HEK293T (cell line): ENCODE measurements around the gene HOXC5.

Experiments
- ARNT ChIP-seq: fragments of 450-650 bp; IDR thresholded peaks from 2 replicates; pipeline ENCODE4 v1.6.1; 2017; ENCODE audit warnings: mild to moderate bottlenecking
- BHLHE40 ChIP-seq: fragments of 450-650 bp; IDR thresholded peaks from 2 replicates; pipeline ENCODE4 v1.6.1; 2016; ENCODE audit warnings: mild to moderate bottlenecking, moderate library complexity, borderline replicate concordance
- CTBP1 ChIP-seq: fragments of 450-650 bp; IDR thresholded peaks from 2 replicates; pipeline ENCODE4 v1.6.1; 2016; ENCODE audit warnings: borderline replicate concordance
- ELF4 ChIP-seq: fragments of 450-650 bp; IDR thresholded peaks from 2 replicates; pipeline ENCODE4 v1.6.1; 2017; ENCODE audit warnings: antibody characterized with exemption
- FOXK2 ChIP-seq: fragments of 450-650 bp; IDR thresholded peaks from 2 replicates; pipeline ENCODE4 v1.6.1; 2016; ENCODE audit warnings: mild to moderate bottlenecking
- HDGF ChIP-seq: fragments of 450-650 bp; IDR thresholded peaks from 2 replicates; pipeline ENCODE4 v1.6.1; 2017; ENCODE audit warnings: antibody characterized with exemption, borderline replicate concordance
- SP1 ChIP-seq: fragments of 450-650 bp; IDR thresholded peaks from 2 replicates; pipeline ENCODE4 v1.6.1; 2017
- SUZ12 ChIP-seq: fragments of 450-650 bp; IDR thresholded peaks from 2 replicates; pipeline ENCODE4 v1.6.1; 2016; ENCODE audit warnings: mild to moderate bottlenecking
- TARDBP ChIP-seq: fragments of 450-650 bp; IDR thresholded peaks from 2 replicates; pipeline ENCODE4 v1.6.1; 2016
- ZNF384 ChIP-seq: fragments of 450-650 bp; IDR thresholded peaks from 2 replicates; pipeline ENCODE4 v1.6.1; 2016
- TF ChIP-seq, protein P1 (sequence below): fragments of 450-650 bp; IDR thresholded peaks from 2 replicates; pipeline ENCODE4 v1.6.1; 2016

DNA sequence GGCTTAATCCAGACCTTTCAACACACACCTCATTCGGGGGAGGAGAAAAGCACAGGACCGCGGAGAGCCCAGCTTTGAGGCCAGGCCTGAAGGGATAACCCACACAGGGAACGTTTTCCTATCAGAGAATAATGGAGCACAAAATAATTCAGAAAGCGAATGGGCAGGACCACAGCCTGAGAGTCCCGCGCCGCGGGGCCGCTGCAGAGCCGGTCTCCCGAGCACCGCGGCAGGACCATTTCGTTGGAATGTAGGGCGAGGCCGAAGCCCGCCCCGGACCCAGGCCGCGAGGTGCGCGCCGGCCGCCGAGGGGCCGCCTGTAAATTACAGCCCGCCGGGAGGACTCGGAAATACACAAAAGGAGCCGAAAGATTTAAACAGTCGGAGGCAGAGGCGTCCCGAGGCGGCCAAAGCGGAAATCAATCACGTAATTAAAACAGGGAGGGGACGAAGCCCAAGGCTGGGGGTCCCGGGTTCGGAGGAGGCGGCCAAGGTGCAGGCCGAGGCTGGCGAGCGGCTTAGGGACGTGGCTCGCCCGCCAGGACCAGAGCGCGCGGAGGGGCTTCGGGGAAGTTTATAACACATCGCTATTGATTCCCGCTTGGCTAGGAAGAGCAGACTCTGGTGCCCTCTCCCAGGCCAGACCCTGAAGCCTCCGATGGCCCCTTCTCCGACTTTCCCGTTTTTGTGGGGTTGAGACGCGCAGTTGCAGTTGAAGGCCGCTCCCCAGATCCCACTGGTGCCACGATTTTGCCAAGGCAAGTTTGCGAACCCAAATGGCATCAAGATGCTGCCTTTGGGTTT, 14.5 kb downstream of the HOXC5 start:
- TF ChIP-seq ARNT = no peak
- TF ChIP-seq FOXK2 = no peak
- no peak for TF ChIP-seq ELF4
- TF ChIP-seq HDGF = no peak
- no peak for TF ChIP-seq CTBP1
- TF ChIP-seq TARDBP = no peak
- TF ChIP-seq BHLHE40 = no peak
- TF ChIP-seq SUZ12 = no peak
- no peak for TF ChIP-seq ZNF384
- TF ChIP-seq SP1 = no peak
- TF ChIP-seq, protein P1, sequence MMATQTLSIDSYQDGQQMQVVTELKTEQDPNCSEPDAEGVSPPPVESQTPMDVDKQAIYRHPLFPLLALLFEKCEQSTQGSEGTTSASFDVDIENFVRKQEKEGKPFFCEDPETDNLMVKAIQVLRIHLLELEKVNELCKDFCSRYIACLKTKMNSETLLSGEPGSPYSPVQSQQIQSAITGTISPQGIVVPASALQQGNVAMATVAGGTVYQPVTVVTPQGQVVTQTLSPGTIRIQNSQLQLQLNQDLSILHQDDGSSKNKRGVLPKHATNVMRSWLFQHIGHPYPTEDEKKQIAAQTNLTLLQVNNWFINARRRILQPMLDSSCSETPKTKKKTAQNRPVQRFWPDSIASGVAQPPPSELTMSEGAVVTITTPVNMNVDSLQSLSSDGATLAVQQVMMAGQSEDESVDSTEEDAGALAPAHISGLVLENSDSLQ = no peak
